Lung (tissue), 12 donors: ENCODE results near the gene IQGAP3. TPM values are rescaled to one million over a fixed set of nuclear protein-coding genes. Genes with fewer than 3 reads are reported as not detected.

Source experiments
- ATAC-seq: fragments of 200-7000 bp; cut with Tn5 transposase; one replicate; pipeline ENCODE4 v1.9.1; 2020; ENCODE audit warnings: moderate number of reproducible peaks; ENCODE audit not compliant: insufficient read depth, low FRiP score
- DNase-seq, 3 donors: peaks; one replicate each; pipeline ENCODE4 v3.0.0-alpha.2; 2013 to 2017
- H3K27ac ChIP-seq, 2 donors: one replicate each; pipeline ENCODE4 v1.5.1; 2013; ENCODE audit warnings: mild to moderate bottlenecking in 2 of 2, moderate library complexity in 2 of 2, control low read depth in 1 of 2, inconsistent platforms in 1 of 2, low read depth in 1 of 2, low read length in 1 of 2
- H3K27me3 ChIP-seq, 3 donors: one replicate each; pipeline ENCODE4 v1.5.1; 2013; ENCODE audit warnings: low read length in 2 of 3; ENCODE audit not compliant: control insufficient read depth in 3 of 3, insufficient read depth in 3 of 3
- H3K36me3 ChIP-seq, 4 donors: one replicate each; pipeline ENCODE4 v1.5.1; 2013; ENCODE audit warnings: low read length in 4 of 4, mild to moderate bottlenecking in 1 of 4, moderate library complexity in 1 of 4; ENCODE audit not compliant: control insufficient read depth in 4 of 4, insufficient read depth in 4 of 4
- H3K4me1 ChIP-seq, 5 donors: one replicate each; pipeline ENCODE4 v1.5.1; 2013; ENCODE audit warnings: low read length in 5 of 5, mild to moderate bottlenecking in 2 of 5, moderate library complexity in 1 of 5; ENCODE audit not compliant: control insufficient read depth in 5 of 5, insufficient read depth in 5 of 5
- H3K4me3 ChIP-seq: one replicate; pipeline ENCODE4 v1.5.1; 2013; ENCODE audit warnings: mild to moderate bottlenecking, control low read depth, moderate library complexity
- H3K9ac ChIP-seq, 2 donors: one replicate each; pipeline ENCODE4 v1.5.1; 2013; ENCODE audit warnings: low read length in 2 of 2, control low read depth in 1 of 2; ENCODE audit not compliant: insufficient read depth in 1 of 2
- H3K9me3 ChIP-seq, 4 donors: one replicate each; pipeline ENCODE4 v1.5.1; 2013; ENCODE audit warnings: low read length in 3 of 4, mild to moderate bottlenecking in 1 of 4, moderate library complexity in 1 of 4; ENCODE audit not compliant: control insufficient read depth in 4 of 4, insufficient read depth in 3 of 4
- WGBS, 2 donors: extraction: QIAGEN DNeasy Blood & Tissue Kit; methylation state at CpG; one replicate each; pipeline ENCODE4 v1.1.7; 2013; 5-methylcytosine and 5-hydroxymethylcytosine counted together
- polyA plus RNA-seq, 2 donors: library from polyadenylated mRNA; stranded (reverse); fragments of 200-250 nt; gene quantifications; one replicate each; pipeline ENCODE4 v1.2.1, GENCODE V29; 2013
- total RNA-seq, 2 donors: library from RNA; depleted of rRNA in 1 of 2; stranded (reverse); fragments of >200 nt in 1 of 2; gene quantifications; one replicate each; pipeline ENCODE4 v1.2.1, GENCODE V29; 2014 to 2021
- TF ChIP-seq, protein P1 (sequence below): IDR thresholded peaks from 2 replicates; pipeline ENCODE4 v1.5.1; 2012; ENCODE audit warnings: mild to moderate bottlenecking; ENCODE audit errors: control extremely low read depth, extremely low read depth
- donor health status: control.
- donor health status: control.
- donor health status: Bipolar disorder and iron deficiency.
- donor health status: healthy.
- donor health status: DM: yes; HTN: yes; CAD: no.

Gene IQGAP3
- total and polyA plus RNA-seq, 4 donors = 0.42 to 3.4 (median 1.2) TPM

GRCh38 chr1:156560585-156561163 lies 11.7 kb downstream of the IQGAP3 start:
- peaks cover 0 to 1% (median 0%) of the 10 kb centered on the region in 4 donors for H3K9me3 ChIP-seq
- no peak for DNase-seq
- no peaks in the 10 kb centered on the region for H3K4me1 ChIP-seq
- no peaks in the 10 kb centered on the region for H3K27me3 ChIP-seq
- TF ChIP-seq, protein P1, sequence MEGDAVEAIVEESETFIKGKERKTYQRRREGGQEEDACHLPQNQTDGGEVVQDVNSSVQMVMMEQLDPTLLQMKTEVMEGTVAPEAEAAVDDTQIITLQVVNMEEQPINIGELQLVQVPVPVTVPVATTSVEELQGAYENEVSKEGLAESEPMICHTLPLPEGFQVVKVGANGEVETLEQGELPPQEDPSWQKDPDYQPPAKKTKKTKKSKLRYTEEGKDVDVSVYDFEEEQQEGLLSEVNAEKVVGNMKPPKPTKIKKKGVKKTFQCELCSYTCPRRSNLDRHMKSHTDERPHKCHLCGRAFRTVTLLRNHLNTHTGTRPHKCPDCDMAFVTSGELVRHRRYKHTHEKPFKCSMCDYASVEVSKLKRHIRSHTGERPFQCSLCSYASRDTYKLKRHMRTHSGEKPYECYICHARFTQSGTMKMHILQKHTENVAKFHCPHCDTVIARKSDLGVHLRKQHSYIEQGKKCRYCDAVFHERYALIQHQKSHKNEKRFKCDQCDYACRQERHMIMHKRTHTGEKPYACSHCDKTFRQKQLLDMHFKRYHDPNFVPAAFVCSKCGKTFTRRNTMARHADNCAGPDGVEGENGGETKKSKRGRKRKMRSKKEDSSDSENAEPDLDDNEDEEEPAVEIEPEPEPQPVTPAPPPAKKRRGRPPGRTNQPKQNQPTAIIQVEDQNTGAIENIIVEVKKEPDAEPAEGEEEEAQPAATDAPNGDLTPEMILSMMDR = no peak
- 74 to 75% methylated on average over 5 of the region's 5 CpGs for WGBS, 2 donors
- H3K27ac ChIP-seq = no peak overlapping the region
- no peak overlapping the region for H3K4me3 ChIP-seq
- H3K9ac ChIP-seq = no peak overlapping the region
- H3K36me3 ChIP-seq = peaks cover 0 to 12% (median 3%) of the 10 kb centered on the region in 4 donors
- no peak for ATAC-seq

DNA sequence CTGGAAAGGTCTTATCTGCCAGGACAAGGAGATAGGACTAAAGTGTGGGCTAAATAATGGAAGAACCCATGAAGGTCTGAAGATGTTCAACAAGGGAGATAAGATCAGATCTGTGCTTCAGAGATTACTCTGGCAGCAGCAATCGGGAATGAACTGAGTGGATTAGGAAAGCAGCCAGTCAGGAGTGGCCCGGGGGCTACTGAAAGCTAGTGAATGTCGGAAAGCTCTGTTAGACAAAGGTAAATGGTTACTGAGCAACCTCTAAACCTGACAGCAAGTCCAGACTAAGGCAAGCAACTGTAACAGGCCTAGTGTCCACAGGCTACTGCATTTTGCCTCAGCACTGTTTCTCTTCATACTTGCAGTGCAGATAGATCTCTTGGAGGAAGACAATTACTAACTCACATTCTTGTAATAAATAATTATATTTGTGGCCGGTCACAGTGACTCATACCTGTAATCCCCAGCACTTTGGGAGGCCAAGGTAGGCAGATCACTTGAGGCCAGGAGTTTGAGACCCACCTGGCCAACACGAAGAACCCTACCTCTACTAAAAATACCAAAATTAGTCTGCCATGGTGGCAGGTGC lies 12.5 kb downstream of the IQGAP3 start:
- H3K36me3 ChIP-seq = peaks cover 0 to 12% (median 3%) of the 10 kb centered on the region in 4 donors
- no peak overlapping the region for H3K9ac ChIP-seq
- no peaks in the 10 kb centered on the region for H3K27me3 ChIP-seq
- TF ChIP-seq, protein P1 = no peak
- H3K9me3 ChIP-seq = peaks cover 0 to 1% (median 0%) of the 10 kb centered on the region in 4 donors
- H3K27ac ChIP-seq = no peak overlapping the region
- H3K4me3 ChIP-seq = no peak overlapping the region
- ATAC-seq (no peak), DNase-seq (no peak)
- no peaks in the 10 kb centered on the region for H3K4me1 ChIP-seq
- 82 to 86% methylated on average over 5 of the region's 5 CpGs for WGBS, 2 donors

GRCh38 chr1:156559086-156559796 lies 13.1 kb downstream of the IQGAP3 start:
- WGBS, 2 donors = 89 to 92% methylated on average over 7 of the region's 8 CpGs
- peaks cover 0 to 12% (median 3%) of the 10 kb centered on the region in 4 donors for H3K36me3 ChIP-seq
- peaks cover 0 to 1% (median 0%) of the 10 kb centered on the region in 4 donors for H3K9me3 ChIP-seq
- TF ChIP-seq, protein P1 = no peak
- H3K4me1 ChIP-seq = no peaks in the 10 kb centered on the region
- no peak for DNase-seq
- H3K9ac ChIP-seq = no peak overlapping the region
- H3K4me3 ChIP-seq = no peak overlapping the region
- no peaks in the 10 kb centered on the region for H3K27me3 ChIP-seq
- no peak overlapping the region for H3K27ac ChIP-seq
- ATAC-seq = no peak
